Ishikawa (cell line): ENCODE data around the gene SMYD4.

ENCODE experiments used
- CEBPB ChIP-seq: IDR thresholded peaks from 2 replicates; pipeline ENCODE4 v1.6.1; 2012
- CREB1 ChIP-seq: IDR thresholded peaks from 2 replicates; pipeline ENCODE4 v1.6.1; 2012; ENCODE audit warnings: low read depth
- EGR1 ChIP-seq: IDR thresholded peaks from 2 replicates; pipeline ENCODE4 v1.6.1; 2012
- EP300 ChIP-seq: IDR thresholded peaks from 2 replicates; pipeline ENCODE4 v1.6.1; 2012; ENCODE audit warnings: borderline replicate concordance
- FOXM1 ChIP-seq: IDR thresholded peaks from 2 replicates; pipeline ENCODE4 v1.6.1; 2012; ENCODE audit warnings: low read depth, borderline replicate concordance
- NFIC ChIP-seq: IDR thresholded peaks from 2 replicates; pipeline ENCODE4 v1.6.1; 2012
- RAD21 ChIP-seq: IDR thresholded peaks from 2 replicates; pipeline ENCODE4 v1.6.1; 2012; ENCODE audit warnings: low read depth
- REST ChIP-seq: IDR thresholded peaks from 2 replicates; pipeline ENCODE4 v1.6.1; 2012; ENCODE audit warnings: low read depth, mild to moderate bottlenecking
- TAF1 ChIP-seq: IDR thresholded peaks from 2 replicates; pipeline ENCODE4 v1.6.1; 2012; ENCODE audit warnings: low read depth, mild to moderate bottlenecking
- TCF12 ChIP-seq: IDR thresholded peaks from 2 replicates; pipeline ENCODE4 v1.6.1; 2012; ENCODE audit warnings: low read depth
- TEAD4 ChIP-seq: IDR thresholded peaks from 2 replicates; pipeline ENCODE4 v1.6.1; 2012
- USF1 ChIP-seq: IDR thresholded peaks from 2 replicates; pipeline ENCODE4 v1.6.1; 2012
- YY1 ChIP-seq: IDR thresholded peaks from 2 replicates; pipeline ENCODE4 v1.6.1; 2012; ENCODE audit warnings: low read depth
- ZBTB7A ChIP-seq: IDR thresholded peaks from 2 replicates; pipeline ENCODE4 v1.6.1; 2012; ENCODE audit warnings: low read depth
- TF ChIP-seq, protein P1 (sequence below): IDR thresholded peaks from 2 replicates; pipeline ENCODE4 v1.6.1; 2012

SMYD4 gene

GRCh38 chr17:1762233-1762900 is 67.3 kb downstream of the SMYD4 start:
- TF ChIP-seq CREB1 (no peak), EP300 (no peak), YY1 (no peak), ZBTB7A (no peak), RAD21 (no peak), FOXM1 (no peak), TAF1 (no peak), TEAD4 (no peak), REST (no peak), EGR1 (no peak)
- TF ChIP-seq, protein P1, sequence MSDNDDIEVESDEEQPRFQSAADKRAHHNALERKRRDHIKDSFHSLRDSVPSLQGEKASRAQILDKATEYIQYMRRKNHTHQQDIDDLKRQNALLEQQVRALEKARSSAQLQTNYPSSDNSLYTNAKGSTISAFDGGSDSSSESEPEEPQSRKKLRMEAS: no peak

GRCh38 chr17:1759529-1759928 is 70.2 kb downstream of the SMYD4 start:
- no peak for TF ChIP-seq YY1
- TF ChIP-seq EP300: no peak
- TF ChIP-seq USF1: no peak
- TF ChIP-seq CREB1: no peak
- no peak for TF ChIP-seq TCF12
- no peak for TF ChIP-seq RAD21

GRCh38 chr17:1758807-1759206 is 70.9 kb downstream of the SMYD4 start:
- TF ChIP-seq REST (no peak), TAF1 (no peak), YY1 (no peak), FOXM1 (no peak), RAD21 (no peak), TCF12 (no peak), TEAD4 (no peak), NFIC (no peak), ZBTB7A (no peak)
- TF ChIP-seq, protein P1: no peak

GRCh38 chr17:1755827-1756262 is 73.9 kb downstream of the SMYD4 start:
- no peak for TF ChIP-seq EP300
- no peak for TF ChIP-seq REST
- no peak for TF ChIP-seq ZBTB7A
- TF ChIP-seq EGR1: no peak
- no peak for TF ChIP-seq CEBPB
- no peak for TF ChIP-seq TCF12
- TF ChIP-seq USF1: no peak

- TF ChIP-seq RAD21: no peak
- TF ChIP-seq ZBTB7A: no peak
- no peak for TF ChIP-seq USF1
- no peak for TF ChIP-seq CEBPB
- no peak for TF ChIP-seq EP300
- no peak for TF ChIP-seq YY1
- no peak for TF ChIP-seq EGR1
- TF ChIP-seq TAF1: no peak
- no peak for TF ChIP-seq NFIC
- no peak for TF ChIP-seq TEAD4
- TF ChIP-seq REST: no peak
- TF ChIP-seq, protein P1: no peak
- TF ChIP-seq CREB1: no peak
- TF ChIP-seq TCF12: no peak
- no peak for TF ChIP-seq FOXM1
Observed at GRCh38 chr17:1755252-1755826, 74.4 kb downstream of the SMYD4 start.
